Osteocyte (in vitro differentiated cells): ENCODE results near the gene UQCC3. TPM values are rescaled to one million over a fixed set of nuclear protein-coding genes. Genes with fewer than 3 reads are reported as not detected.
A peak's percentile ranks its signal among the peaks of the same experiment; 100 is the strongest.

Source experiments
- DNase-seq: peaks from one replicate; pipeline ENCODE4 v3.0.0; 2021; ENCODE audit warnings: mixed read lengths; ENCODE audit not compliant: unreplicated experiment; ENCODE audit errors: extremely low spot score
- H3K27ac Mint-ChIP-seq: one replicate; pipeline ENCODE4 v1.8.0; 2021; ENCODE audit warnings: mild to moderate bottlenecking, mixed read lengths; ENCODE audit not compliant: unreplicated experiment
- H3K27me3 Mint-ChIP-seq: one replicate; pipeline ENCODE4 v1.8.0; 2021; ENCODE audit warnings: mixed read lengths; ENCODE audit not compliant: unreplicated experiment
- H3K36me3 Mint-ChIP-seq: one replicate; pipeline ENCODE4 v1.8.0; 2021; ENCODE audit warnings: mixed read lengths; ENCODE audit not compliant: unreplicated experiment
- H3K4me1 Mint-ChIP-seq: one replicate; pipeline ENCODE4 v1.8.0; 2021; ENCODE audit warnings: mixed read lengths; ENCODE audit not compliant: unreplicated experiment
- H3K4me3 Mint-ChIP-seq: one replicate; pipeline ENCODE4 v1.8.0; 2021; ENCODE audit warnings: mild to moderate bottlenecking, moderate library complexity, mixed read lengths; ENCODE audit not compliant: unreplicated experiment
- H3K9me3 Mint-ChIP-seq: one replicate; pipeline ENCODE4 v1.8.0; 2021; ENCODE audit warnings: mixed read lengths; ENCODE audit not compliant: unreplicated experiment
- total RNA-seq: library from RNA; stranded (reverse); gene quantifications from 2 replicates; pipeline ENCODE4 v1.2.1, GENCODE V29; 2021
- TF ChIP-seq, protein P1 (sequence below): fragments of 200-600 bp; sonication (generic); IDR thresholded peaks from 2 replicates; pipeline ENCODE4 v1.5.0; 2021; ENCODE audit warnings: antibody characterized with exemption, mild to moderate bottlenecking, moderate library complexity

Gene UQCC3
- total RNA-seq, 1 donor from 2014 or later, result 6.3 TPM

DNA sequence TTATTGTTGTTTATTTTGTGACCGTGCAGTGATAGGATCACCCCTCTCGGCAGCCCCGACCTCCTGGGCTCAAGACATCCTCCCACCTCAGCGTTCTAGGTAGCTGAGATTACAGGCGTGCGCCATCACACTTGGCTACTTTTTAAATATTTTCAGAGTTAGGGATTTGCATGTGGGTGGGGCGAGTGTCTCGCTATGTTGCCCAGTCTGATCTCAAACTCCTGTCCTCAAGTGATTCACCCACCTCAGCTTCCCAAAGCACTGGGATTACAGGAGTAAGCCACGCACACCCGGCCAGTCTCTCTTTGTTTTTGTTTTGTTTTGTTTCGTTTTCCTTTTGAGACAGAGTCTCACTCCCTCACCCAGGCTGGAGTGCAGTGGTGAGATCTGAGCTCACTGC is 17.2 kb upstream of the UQCC3 start:
- DNase-seq, result no peak
- TF ChIP-seq, protein P1, sequence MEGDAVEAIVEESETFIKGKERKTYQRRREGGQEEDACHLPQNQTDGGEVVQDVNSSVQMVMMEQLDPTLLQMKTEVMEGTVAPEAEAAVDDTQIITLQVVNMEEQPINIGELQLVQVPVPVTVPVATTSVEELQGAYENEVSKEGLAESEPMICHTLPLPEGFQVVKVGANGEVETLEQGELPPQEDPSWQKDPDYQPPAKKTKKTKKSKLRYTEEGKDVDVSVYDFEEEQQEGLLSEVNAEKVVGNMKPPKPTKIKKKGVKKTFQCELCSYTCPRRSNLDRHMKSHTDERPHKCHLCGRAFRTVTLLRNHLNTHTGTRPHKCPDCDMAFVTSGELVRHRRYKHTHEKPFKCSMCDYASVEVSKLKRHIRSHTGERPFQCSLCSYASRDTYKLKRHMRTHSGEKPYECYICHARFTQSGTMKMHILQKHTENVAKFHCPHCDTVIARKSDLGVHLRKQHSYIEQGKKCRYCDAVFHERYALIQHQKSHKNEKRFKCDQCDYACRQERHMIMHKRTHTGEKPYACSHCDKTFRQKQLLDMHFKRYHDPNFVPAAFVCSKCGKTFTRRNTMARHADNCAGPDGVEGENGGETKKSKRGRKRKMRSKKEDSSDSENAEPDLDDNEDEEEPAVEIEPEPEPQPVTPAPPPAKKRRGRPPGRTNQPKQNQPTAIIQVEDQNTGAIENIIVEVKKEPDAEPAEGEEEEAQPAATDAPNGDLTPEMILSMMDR, result no peak
- Mint-ChIP-seq H3K27ac (peak overlapping the region; percentile 98), H3K27me3 (no peaks in the 10 kb centered on the region), H3K9me3 (no peaks in the 10 kb centered on the region), H3K4me1 (peaks cover 14% of the 10 kb centered on the region), H3K4me3 (peak overlapping the region; percentile 40), H3K36me3 (peaks cover 2% of the 10 kb centered on the region)

DNA sequence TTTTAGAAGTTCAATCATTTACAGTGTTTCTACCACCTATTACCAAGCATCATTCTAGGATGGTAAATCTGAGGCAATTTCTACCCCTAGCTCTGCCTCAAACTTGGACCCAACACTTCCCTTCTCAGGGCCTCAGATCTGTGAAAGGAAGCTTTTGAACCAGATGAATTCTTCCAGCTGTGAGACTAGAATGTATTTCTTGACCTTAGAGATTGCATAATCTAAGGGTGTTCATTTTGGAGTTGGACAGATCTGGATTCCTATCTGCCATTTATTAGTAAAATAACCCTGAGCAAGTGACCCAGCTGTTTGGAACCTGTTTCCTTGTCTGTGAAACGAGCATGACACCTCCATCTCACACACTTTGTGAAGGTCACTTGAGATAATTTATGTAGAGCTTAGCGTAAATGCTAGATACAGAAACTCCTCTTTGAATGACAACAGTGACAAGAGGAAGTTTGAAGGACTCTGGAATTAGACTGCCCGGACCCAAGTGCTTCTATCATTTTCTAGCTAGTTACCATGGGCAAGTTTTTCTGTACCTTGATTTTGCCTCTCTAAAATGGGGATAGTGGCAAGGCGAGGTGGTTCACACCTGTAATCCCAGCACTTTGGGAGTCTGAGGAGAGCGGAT is 14.6 kb upstream of the UQCC3 start:
- Mint-ChIP-seq H3K4me3 (no peak overlapping the region), H3K9me3 (no peaks in the 10 kb centered on the region), H3K27ac (no peak overlapping the region), H3K4me1 (peaks cover 14% of the 10 kb centered on the region), H3K36me3 (no peaks in the 10 kb centered on the region), H3K27me3 (no peaks in the 10 kb centered on the region)
- TF ChIP-seq, protein P1, result no peak
- no peak for DNase-seq

DNA sequence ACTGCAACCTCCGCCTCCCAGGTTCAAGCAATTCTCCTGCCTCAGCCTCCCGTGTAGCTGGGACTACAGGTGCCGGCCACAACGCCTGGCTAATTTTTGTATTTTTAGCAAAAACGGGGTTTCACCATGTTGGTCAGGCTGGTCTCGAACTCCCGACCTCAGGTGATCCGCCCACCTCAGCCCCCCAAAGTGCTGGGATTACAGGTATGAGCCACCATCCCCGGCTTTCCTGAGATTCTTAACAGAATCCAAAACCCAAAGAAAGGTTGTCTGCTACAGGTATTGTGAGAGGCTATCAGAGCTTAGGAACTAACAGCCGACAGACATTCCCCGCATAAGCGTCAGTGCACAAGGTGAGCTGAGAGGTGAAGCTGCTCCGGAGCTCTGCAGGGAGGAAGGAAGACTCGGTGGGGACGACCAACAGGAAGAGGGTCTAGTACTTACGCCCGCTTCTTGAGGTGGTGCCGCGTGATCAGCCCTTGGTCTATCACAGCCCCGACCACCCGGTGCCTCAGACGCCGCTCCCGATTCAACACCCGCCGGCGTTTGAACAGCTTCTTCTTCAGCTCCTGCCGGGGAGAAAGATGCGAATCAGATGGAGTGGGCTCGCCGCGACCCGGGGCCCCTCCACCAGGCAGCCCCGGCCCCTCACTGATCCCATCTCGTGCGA is 6.9 kb upstream of the UQCC3 start:
- Mint-ChIP-seq H3K4me3 (peak overlapping the region; percentile 91), H3K4me1 (peaks cover 25% of the 10 kb centered on the region), H3K27ac (peak overlapping the region; percentile 96), H3K9me3 (no peaks in the 10 kb centered on the region), H3K27me3 (no peaks in the 10 kb centered on the region), H3K36me3 (peaks cover 10% of the 10 kb centered on the region)
- TF ChIP-seq, protein P1, result no peak
- no peak for DNase-seq

DNA sequence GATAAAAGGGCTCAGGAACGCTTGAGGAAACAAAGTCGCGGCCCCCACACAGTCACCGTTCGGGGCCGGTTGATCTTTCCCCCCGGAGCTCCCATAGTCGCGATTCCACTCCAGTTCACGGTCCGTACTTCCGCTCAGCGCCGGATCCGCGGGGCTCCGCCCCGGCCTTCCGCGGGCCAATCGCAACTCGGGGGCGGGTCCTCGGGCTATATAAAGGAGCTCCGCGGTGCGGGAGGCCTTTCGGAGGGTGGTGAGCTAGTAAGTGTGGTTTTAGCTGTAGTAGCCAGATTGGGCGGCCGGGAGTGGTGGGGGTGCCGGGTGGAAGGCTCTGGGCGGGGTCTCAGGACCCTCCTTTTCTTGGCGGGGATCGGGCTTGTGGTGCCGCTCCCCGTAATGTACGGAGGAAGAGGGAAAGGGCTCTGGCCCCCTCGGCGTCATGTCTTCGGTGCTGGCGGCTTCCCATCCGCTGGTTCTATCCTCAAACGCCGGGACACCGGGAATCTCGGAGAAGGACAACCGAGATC is 6.3 kb upstream of the UQCC3 start, which contains the start of the genes C11orf98 and CSKMT:
TSS of gene C11orf98 (minus strand) at position 136 of the 524 bp plus-strand sequence. CDS start at position 95, 41 bp downstream.
TSS of gene CSKMT (plus strand) at position 238 of the 524 bp plus-strand sequence. CDS start 568 bp downstream, outside the sequence.
- TF ChIP-seq, protein P1, result no peak
- DNase-seq, result peak; percentile 98
- H3K4me1 Mint-ChIP-seq, result peaks cover 29% of the 10 kb centered on the region
- H3K27ac Mint-ChIP-seq, result peak within 1 kb of the TSS; percentile 96
- H3K4me3 Mint-ChIP-seq, result peak within 1 kb of the TSS; percentile 91
- H3K36me3 Mint-ChIP-seq, result peaks cover 10% of the 10 kb centered on the region
- no peaks in the 10 kb centered on the region for H3K9me3 Mint-ChIP-seq
- H3K27me3 Mint-ChIP-seq, result no peaks in the 10 kb centered on the region
